ENCODE data around the gene ARL6IP6.

GRCh38 chr2:152761214-152761613 lies 42.8 kb downstream of the ARL6IP6 start:
- TF ChIP-seq EZH2phosphoT487 (IDR thresholded peaks at IDR 0.05; ENCODE audit: insufficient read depth, low read depth) (no peak), EZH2 (IDR thresholded peaks at IDR 0.05; ENCODE audit: insufficient read depth, poor library complexity, severe bottlenecking) (no peak)
